Activated CD8-positive, alpha-beta memory T cell treated with anti-CD3 and anti-CD28 coated beads, Interleukin-2, amount 10 ng/mL, durations not matched to agents 7 days and 5 days (primary cell): Measurements from ENCODE around the gene DGKB. TPM values are rescaled to one million over a fixed set of nuclear protein-coding genes. Genes with fewer than 3 reads are reported as not detected.

Experiments
- ATAC-seq: fragments of 150-1000 bp; cut with Tn5 transposase; one replicate; pipeline ENCODE4 v1.10.0; 2021; ENCODE audit warnings: moderate library complexity
- CTCF ChIA-PET: fragments of 350-600 bp; sonication (Branson Sonifier 250); formaldehyde crosslinking; loops from one replicate; lab custom pipeline; 2021; ENCODE audit warnings: antibody characterized with exemption; lab: Charles Lee
- DNase-seq: peaks from one replicate; pipeline ENCODE4 v3.0.0-alpha.2; 2020
- H3K27ac Mint-ChIP-seq: one replicate; pipeline ENCODE4 v1.8.0; 2021; ENCODE audit warnings: mild to moderate bottlenecking, mixed read lengths
- H3K27me3 Mint-ChIP-seq: one replicate; pipeline ENCODE4 v1.8.0; 2021; ENCODE audit warnings: mixed read lengths
- H3K36me3 Mint-ChIP-seq: one replicate; pipeline ENCODE4 v1.8.0; 2021; ENCODE audit warnings: mild to moderate bottlenecking, mixed read lengths
- H3K4me1 Mint-ChIP-seq: one replicate; pipeline ENCODE4 v1.8.0; 2021; ENCODE audit warnings: mixed read lengths
- H3K4me3 Mint-ChIP-seq: one replicate; pipeline ENCODE4 v1.8.0; 2021; ENCODE audit warnings: mild to moderate bottlenecking, moderate library complexity, mixed read lengths
- H3K9me3 Mint-ChIP-seq: one replicate; pipeline ENCODE4 v1.8.0; 2022; ENCODE audit warnings: low read depth, mixed read lengths
- total RNA-seq, 2 experiments: library from RNA; stranded (reverse); gene quantifications; one replicate each; pipeline ENCODE4 v1.2.3, GENCODE V29; 2021

DGKB gene
- total RNA-seq, 2 experiments from 2014 or later = not detected

DNA sequence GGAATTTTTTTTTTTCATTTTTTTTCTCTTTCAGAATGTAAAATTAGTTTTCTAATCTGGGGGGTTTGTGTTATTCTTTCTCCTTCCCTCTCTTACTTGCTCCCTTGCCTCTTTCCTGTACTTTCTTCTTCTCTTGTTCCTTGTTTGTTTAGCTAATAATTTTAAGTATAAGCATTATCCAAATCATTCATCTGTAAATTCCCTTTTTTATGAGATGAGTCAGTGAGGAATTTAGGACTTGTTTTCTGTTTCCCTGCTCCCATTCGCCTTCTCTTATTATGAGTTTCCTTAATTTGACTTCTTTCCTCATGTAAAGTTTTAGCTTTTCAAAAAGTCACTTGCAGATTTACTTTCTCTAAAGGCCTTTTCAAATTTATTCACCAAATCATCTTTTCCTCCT, 758.4 kb downstream of the DGKB start:
- Mint-ChIP-seq H3K9me3 (no peaks in the 10 kb centered on the region), H3K27me3 (no peaks in the 10 kb centered on the region), H3K27ac (no peak overlapping the region), H3K4me3 (no peak overlapping the region), H3K4me1 (no peaks in the 10 kb centered on the region), H3K36me3 (no peaks in the 10 kb centered on the region)
- DNase-seq = no peak
- CTCF ChIA-PET = no interaction called here
- no peak for ATAC-seq

DNA sequence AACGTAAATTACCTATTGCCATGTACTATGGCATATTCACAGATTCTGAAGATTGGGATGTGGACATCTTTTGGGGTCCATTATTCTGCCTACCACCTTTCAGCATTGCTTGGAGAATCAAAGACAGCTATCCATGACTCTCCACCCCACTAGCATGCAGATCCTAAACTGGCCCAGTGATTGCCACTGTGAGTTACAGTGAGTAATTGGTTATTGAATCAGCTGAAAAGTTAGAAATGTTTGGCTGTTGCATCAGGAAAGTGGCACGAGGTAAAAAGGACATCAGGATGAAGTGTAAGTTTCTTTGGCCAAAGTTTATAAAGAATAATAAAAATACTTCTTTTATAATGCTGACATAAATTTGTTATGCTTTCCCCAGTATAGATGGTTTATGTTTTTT, 764.9 kb downstream of the DGKB start:
- no peaks in the 10 kb centered on the region for H3K36me3 Mint-ChIP-seq
- ATAC-seq = no peak
- H3K27ac Mint-ChIP-seq = no peak overlapping the region
- H3K4me1 Mint-ChIP-seq = no peaks in the 10 kb centered on the region
- DNase-seq = no peak
- CTCF ChIA-PET = no interaction called here
- no peaks in the 10 kb centered on the region for H3K27me3 Mint-ChIP-seq
- no peak overlapping the region for H3K4me3 Mint-ChIP-seq
- no peaks in the 10 kb centered on the region for H3K9me3 Mint-ChIP-seq

DNA sequence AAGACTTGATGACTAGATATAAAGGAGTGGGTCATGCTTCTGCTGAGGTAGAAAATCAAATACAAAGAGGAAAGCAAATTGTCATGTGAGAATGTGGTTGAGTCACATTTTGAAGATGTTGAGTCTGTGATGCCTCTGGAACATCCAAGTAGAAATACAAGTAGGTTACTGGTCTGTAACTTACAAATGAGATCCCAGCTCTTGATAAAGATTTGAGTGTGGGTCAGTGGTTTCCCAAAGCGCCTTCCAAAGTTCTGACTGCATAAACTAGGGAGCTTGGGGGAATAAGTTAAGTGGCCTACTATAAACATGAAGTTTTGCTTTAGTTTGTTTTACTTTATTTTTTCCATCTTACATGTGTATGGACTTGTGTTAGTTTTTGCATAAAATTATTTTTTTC, 768.8 kb downstream of the DGKB start:
- DNase-seq (no peak), ATAC-seq (no peak)
- no peaks in the 10 kb centered on the region for H3K9me3 Mint-ChIP-seq
- no peak overlapping the region for H3K4me3 Mint-ChIP-seq
- CTCF ChIA-PET = no interaction called here
- no peaks in the 10 kb centered on the region for H3K4me1 Mint-ChIP-seq
- H3K36me3 Mint-ChIP-seq = no peaks in the 10 kb centered on the region
- no peaks in the 10 kb centered on the region for H3K27me3 Mint-ChIP-seq
- no peak overlapping the region for H3K27ac Mint-ChIP-seq

DNA sequence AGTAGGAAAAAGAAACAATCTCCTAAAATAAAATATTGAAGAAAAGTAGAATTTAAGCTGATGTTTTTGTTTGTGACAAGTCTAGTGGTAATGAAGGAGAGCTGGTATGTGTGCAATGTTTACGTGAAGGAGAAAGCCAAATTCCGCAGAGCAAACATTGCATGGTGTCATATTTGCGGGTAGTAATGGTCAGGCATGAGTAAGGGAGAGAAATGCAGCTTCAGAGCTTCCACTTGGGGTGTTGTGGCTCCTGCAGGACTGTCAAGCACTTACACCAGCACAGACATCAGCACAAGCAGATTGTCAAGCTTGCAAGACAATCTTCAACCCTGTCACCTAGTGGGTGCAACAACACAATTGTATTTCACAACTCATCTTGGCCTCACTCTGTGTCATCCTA, 776.6 kb downstream of the DGKB start:
- no peak overlapping the region for H3K27ac Mint-ChIP-seq
- CTCF ChIA-PET = no interaction called here
- no peaks in the 10 kb centered on the region for H3K9me3 Mint-ChIP-seq
- no peak overlapping the region for H3K4me3 Mint-ChIP-seq
- no peaks in the 10 kb centered on the region for H3K4me1 Mint-ChIP-seq
- H3K27me3 Mint-ChIP-seq = no peaks in the 10 kb centered on the region
- H3K36me3 Mint-ChIP-seq = no peaks in the 10 kb centered on the region
- ATAC-seq (no peak), DNase-seq (no peak)

DNA sequence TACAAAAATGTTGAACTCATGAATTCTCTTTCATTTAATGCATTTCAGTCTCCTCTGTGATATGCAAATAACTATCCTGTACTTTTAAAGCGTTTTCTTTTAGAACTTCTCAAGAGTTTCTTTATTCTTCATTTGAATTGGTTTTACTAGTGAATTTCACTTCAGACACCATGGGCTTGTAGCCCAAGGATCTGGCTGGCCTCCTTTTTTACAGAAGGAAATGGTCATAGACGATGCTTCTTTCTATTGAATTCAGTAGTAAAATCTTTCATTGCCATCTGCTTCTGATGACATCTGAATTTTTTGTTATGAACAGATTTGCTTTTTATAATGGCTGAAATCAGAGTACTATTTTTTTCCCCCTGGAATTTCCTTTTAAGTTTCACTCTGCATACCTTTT, 777.8 kb downstream of the DGKB start:
- DNase-seq = no peak
- CTCF ChIA-PET = no interaction called here
- Mint-ChIP-seq H3K4me1 (no peaks in the 10 kb centered on the region), H3K9me3 (no peaks in the 10 kb centered on the region), H3K27me3 (no peaks in the 10 kb centered on the region), H3K4me3 (no peak overlapping the region), H3K36me3 (no peaks in the 10 kb centered on the region), H3K27ac (no peak overlapping the region)
- no peak for ATAC-seq

DNA sequence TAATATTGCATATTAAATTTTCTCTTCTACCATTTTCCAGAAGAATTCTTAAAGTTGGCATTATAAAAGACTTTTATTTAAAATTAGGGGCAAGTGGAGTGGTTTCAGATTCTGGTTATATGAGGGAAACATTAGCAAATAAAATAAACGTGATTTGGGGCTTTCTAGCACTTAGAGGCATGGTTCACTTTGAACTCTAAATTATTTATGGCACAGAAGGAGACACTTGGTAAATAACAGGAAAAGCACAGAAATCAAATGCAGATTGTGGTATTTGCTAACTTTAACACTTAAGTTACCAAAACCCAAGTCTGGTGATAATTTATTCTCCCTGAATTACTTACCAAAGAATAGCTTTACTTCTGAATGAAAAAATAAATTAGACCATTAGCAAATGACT, 778.6 kb downstream of the DGKB start:
- no peak overlapping the region for H3K4me3 Mint-ChIP-seq
- H3K36me3 Mint-ChIP-seq = no peaks in the 10 kb centered on the region
- ATAC-seq = no peak
- no peak for DNase-seq
- H3K4me1 Mint-ChIP-seq = no peaks in the 10 kb centered on the region
- H3K9me3 Mint-ChIP-seq = no peaks in the 10 kb centered on the region
- H3K27ac Mint-ChIP-seq = no peak overlapping the region
- no peaks in the 10 kb centered on the region for H3K27me3 Mint-ChIP-seq
- CTCF ChIA-PET = no interaction called here

DNA sequence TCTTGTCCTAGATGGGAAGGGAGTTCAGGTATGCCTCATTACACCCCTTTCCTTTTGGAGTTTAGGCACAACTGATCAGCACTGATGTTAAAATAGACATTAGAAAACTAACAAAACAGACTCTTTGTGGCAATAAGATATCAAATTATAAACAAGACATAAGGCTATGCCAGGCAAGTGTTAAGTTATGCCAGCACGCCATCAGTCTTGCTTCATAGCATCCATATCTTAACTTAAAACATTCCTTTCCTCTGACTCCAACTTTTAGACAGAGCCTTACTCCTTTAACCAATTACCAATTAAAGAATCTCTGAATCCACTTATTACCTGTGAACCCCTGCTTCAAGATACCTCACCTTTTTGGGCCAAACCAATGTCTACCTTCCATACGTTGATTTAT, 786.9 kb downstream of the DGKB start:
- Mint-ChIP-seq H3K9me3 (peaks cover 4% of the 10 kb centered on the region), H3K4me1 (no peaks in the 10 kb centered on the region), H3K4me3 (no peak overlapping the region), H3K27me3 (no peaks in the 10 kb centered on the region), H3K36me3 (no peaks in the 10 kb centered on the region), H3K27ac (no peak overlapping the region)
- CTCF ChIA-PET = no interaction called here
- no peak for DNase-seq
- no peak for ATAC-seq

DNA sequence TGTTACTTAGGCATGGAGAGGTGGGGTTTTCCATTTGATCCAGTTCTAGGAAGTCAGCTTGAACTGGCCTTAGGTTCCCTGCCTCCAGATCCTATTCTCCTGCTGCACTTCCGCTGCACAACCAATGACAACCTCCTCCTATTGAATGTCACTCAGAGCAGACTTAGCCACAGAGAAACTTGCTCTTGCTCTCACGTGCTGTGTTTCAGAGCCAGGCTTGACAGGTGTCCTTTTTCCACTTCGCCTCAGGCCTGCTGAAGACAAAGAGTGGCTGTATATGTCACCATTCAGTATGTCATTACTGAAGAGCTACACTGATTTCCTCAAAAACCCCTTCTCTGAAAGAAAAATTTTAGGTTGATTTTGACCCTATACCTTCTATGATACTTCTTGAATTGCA, 797.7 kb downstream of the DGKB start:
- H3K27ac Mint-ChIP-seq = no peak overlapping the region
- no peak overlapping the region for H3K4me3 Mint-ChIP-seq

DNA sequence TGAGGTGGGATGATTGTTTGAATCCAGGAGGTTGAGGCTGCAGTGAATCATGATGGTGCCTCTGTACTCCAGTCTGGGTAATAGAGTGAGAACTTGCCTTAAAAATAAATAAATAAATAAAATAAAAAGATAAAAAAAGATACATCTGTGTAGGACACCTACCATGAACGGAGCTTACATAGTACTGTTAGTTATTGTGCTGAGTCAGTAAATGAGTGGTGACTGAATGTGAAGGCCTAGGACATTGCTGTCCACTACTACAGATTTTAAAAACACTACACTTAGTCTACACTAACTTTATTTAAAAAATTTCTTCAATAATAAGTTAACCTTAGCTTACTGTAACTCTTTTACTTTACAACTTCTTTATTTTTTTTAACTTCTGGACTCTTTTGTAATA, 806.4 kb downstream of the DGKB start:
- ATAC-seq (no peak), DNase-seq (no peak)
- Mint-ChIP-seq H3K9me3 (no peaks in the 10 kb centered on the region), H3K27ac (no peak overlapping the region), H3K4me1 (no peaks in the 10 kb centered on the region), H3K4me3 (no peak overlapping the region), H3K27me3 (no peaks in the 10 kb centered on the region), H3K36me3 (no peaks in the 10 kb centered on the region)
- CTCF ChIA-PET = no interaction called here

More for the DNA sequence above, 797.7 kb downstream of the DGKB start:
- no peak for DNase-seq
- Mint-ChIP-seq H3K36me3 (no peaks in the 10 kb centered on the region), H3K27me3 (no peaks in the 10 kb centered on the region), H3K9me3 (no peaks in the 10 kb centered on the region), H3K4me1 (no peaks in the 10 kb centered on the region)
- CTCF ChIA-PET = no interaction called here
- no peak for ATAC-seq

DNA sequence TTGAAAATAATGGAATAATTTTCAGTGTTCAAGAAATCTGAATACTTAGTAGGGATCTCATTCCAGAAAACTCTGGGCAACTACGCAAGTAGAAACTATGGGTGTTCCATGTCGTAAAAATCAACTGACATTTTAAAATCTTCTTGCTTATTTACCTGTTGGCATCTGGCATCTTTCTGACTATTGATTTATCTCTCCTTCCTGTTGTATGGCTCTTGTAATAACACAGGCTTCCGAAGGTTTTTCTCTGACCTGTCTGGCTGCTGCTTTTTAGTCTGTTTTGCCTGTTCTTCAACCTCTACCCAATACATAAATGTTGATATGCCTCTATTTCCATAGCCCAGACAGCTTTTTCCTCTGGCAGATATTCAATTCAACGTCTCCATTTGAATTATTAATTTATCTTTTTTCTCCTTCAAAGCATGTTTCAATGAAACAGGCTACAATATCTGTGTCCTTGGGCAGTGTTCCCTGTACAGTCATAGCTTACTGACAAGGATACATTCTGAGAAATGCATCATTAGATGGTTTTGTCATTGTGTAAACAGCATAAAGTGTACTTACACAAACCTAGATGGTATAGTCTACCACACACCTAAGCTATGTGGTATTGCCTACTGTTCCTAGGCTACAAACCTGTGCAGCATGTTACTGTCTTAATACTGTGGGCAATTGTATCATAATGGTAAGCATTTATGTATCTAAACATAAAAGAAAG, 807.2 kb downstream of the DGKB start:
- CTCF ChIA-PET = no interaction called here
- Mint-ChIP-seq H3K9me3 (no peaks in the 10 kb centered on the region), H3K27ac (no peak overlapping the region), H3K4me1 (no peaks in the 10 kb centered on the region), H3K4me3 (no peak overlapping the region), H3K27me3 (no peaks in the 10 kb centered on the region), H3K36me3 (no peaks in the 10 kb centered on the region)
- ATAC-seq = no peak
- DNase-seq = no peak
